ENCODE results near the gene FAM184A.
A peak's percentile ranks its signal among the peaks of the same experiment; 100 is the strongest.

The FAM184A gene

GRCh38 chr6:119097815-119098361, 19.4 kb upstream of the FAM184A start:
- DNase-seq = peak in 1 of 2 experiments; percentile 44

DNA sequence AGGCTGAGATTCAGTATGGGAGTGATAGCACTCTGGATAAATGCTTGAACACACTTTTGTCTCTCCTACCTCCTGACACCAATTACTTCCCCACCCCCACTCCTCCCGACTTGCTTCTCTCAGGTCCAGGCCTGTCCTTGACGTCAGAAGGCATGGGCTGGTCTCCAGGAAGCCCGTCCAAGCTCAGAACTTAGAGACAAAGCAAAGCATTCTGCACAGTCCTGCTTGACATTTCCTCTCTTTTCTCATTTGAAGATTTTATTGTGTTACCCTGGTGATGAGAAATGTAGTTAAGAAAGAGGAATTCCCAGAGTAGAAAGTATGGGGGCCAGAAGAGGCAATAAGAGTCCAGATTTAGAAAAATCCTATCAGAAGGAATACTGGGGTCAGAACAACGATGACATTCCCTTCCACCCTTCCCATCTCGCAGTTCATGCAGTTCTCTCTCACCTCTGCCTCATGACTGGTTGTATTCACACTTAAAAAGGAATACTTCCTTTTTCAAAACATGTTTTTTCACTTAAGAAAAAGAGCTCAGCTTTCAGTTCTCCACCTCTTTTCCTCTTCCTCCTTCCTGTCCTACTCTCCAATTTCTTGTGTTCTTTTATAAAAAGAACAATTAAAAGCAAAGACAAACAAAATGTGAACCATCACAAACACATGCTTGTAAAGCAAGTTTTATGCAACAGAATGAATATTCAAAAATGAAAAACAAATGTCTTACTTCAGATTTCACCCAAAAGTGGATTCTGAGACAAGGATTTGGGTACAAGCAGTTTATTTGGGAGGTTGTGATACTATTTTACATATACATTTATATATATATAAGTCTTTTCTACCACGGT, 18.5 kb upstream of the FAM184A start:
- DNase-seq = no peak

DNA sequence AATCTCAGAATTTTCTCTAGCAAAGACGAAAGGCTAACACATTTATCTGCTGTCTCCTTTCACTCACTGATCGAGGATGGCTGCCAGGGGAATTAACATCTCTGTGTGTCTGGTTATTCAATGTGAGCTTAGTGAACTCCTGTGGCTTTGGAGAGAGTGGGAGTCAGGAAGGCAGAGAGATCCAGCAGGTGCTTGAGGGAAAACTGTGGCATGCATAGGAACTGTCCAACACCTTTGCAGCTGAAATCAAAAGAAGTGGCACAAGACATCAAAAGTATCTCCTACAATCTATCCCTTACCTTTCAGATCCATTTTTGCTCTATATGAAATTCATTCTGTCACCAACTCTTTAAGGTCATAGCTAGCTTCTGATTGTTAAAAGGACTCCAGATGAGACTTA, 11.8 kb upstream of the FAM184A start:
- no peak for DNase-seq

GRCh38 chr6:119084784-119085183, 6.3 kb upstream of the FAM184A start:
- no peak for DNase-seq

DNA sequence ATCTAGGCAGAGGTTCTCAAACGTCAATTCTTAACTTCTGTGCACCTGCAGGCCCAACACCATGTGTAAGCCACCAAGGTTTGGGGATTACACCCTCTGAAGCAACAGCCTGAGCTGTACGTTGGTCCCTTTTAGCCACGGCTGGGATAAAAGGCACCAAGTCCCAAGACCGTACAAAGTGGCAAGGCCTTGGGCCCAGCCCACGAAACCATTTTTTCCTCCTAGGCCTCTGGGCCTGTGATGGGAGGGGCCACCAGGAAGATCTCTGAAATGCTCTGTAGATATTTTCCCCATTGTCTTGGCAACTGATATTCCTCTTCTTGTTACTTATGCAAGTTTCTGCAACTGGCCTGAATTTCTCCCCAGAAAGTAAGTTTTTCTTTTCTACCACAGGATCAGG, 4.5 kb upstream of the FAM184A start:
- no peak for DNase-seq

DNA sequence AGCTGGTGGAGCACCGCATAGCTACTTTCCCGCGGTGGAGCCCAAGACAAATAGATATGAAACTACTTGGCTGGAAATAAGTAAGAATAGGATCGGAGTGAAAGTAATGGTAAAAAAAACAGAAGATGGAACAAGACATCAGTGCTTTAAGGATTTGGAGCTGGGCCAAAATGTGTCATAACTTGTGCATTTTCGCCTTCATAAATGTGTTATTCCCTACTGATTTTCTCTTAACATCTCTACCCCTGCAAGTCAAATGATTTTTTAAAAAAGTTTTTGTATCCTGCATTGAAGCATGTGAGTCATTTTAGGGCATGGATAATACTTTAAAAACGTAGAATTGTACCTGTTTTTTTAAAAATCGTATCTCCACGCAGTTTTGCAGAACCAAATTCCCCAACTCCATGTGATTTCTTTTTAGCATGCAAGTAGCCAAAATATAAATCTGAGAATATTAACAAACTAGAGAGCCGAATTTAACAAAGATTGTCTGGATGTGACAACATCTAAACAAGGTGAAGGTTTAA, 882 bp upstream of the FAM184A start:
- DNase-seq = no peak

DNA sequence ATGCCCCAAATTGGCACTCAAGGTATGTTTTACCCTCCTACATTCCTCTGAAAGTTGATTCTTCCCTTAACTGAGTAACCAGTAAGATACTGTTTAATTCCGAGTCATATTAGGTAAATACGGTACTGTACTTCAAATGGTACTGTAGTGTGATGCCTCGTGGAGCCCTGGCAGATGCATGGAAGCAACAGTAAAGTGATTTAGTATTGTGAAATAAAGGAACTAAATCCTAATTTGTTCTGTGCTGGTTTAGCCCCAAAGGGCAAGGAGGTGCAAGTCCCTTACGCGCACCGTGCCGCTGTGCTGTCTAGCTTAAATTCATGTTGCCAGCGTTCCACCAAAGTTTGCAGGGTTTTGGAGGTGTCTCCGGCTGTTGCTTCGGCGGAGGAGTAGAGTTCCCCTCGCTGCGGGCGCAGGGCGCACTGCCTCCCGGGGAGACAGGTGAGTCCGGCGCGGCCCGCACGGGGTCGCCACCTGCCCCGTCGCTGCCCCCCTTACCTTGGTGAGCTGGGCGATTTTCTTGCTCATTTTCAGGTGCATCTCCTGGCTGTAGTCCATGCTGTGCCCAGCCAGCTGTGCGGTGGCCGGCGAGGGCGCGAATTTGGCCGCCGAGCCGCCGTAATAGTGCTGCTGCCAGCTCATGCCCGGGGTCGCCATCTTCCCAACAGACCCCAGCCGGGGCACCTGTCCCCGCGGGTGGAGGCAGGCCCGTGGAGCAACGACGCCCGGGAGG, 655 bp downstream of the FAM184A start:
- DNase-seq = peak; percentile 73 to 74

- DNase-seq = no peak
Measured at GRCh38 chr6:119077391-119077642, 1.1 kb downstream of the FAM184A start.

DNA sequence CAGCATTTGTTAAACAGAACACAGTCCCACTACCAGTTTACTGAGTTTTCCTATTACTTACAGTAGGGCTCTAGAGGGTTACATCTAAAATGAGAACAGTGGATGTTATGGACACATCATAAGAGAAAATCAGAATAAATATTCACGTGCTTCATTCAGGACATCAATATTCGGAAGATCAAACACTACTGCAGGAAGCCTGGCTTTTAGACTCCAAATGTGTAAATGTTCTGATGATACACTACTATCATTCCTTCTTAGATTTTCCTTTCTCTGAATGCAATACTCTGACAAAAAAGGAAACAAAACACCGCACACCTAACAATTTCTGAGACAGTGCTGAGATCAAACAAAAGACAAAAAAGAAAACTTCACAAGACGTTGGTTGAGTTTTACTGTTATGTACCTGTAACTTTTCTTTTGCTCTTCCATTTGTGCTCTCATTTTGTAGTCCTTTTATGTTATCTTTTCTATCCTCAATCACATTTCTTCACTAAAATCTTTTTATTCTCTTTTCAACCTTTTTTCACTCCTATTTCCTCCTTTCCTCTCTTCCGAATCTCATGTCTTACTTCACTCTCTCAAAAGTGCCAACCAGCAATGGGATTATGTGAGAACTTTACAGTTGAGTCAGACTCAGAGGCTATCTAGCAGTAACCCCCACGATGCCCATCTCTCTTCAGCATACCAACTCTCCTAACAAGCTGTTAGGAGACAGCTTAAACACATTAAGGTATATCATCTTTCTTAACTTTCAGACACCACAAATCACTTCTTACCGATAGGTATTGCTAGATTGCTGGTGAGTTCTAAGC, 1.7 kb downstream of the FAM184A start:
- no peak for DNase-seq

DNA sequence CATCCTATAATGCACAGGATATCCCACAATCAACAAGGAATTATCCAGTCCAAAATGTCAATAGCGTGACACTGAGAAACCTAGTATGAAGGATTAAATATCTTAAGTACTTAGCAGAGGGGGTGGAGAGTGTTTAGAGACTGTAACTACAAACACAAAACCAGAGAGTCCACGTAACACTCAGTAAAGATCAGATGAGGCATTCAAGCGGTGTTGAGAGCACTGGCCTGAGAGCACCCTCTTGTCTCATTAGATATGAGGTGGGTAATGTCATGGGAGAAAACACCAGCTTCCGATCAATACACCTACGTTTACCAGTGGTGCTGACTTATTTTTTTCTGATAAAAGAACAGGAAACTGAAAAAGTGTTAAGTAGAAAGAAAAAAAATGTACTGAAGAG, 2.3 kb downstream of the FAM184A start:
- DNase-seq = no peak

- no peak for DNase-seq
Measured at GRCh38 chr6:119075200-119075981, 3.1 kb downstream of the FAM184A start.

- DNase-seq = no peak
Measured at GRCh38 chr6:119073307-119074051, 5.0 kb downstream of the FAM184A start.

DNA sequence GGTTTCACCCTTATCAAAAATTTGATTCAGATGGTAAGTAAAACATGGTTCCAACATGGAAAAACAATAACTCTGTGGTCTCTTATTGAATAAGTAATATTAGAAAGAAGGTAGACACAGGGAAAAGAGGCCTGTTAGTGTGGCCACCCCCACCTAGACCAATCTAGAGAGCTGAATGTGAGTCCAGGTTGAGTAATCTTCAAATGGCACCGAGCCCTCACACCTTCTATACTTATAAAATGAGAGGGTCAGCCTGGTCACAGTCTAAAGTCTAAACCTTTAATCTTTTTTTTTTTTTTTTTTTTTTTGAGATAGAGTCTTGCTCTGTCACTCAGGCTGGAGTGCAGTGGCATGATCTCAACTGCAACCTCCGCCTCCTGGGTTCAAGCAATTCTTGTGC, 6.9 kb downstream of the FAM184A start:
- no peak for DNase-seq

- DNase-seq = no peak
Measured at GRCh38 chr6:119067091-119067490, 11.4 kb downstream of the FAM184A start.

DNA sequence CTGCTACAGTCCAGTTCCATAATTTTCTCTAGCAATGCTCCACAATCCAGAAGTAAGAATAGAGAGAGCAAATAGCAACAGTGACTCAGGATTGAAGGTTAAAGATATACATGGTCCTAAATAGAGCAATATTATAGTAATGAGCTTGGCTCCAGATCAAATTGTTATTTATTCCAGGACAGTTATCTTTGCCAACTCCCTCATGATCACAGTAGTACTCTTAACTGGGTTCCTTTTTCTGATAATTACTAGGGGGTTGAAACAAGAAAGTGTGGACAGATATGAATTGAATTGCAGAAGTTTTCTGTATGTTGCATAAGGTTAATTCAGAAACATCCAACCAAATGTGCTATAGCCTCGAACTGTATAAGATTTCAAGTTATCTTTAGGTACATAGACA, 11.9 kb downstream of the FAM184A start:
- DNase-seq = no peak

DNA sequence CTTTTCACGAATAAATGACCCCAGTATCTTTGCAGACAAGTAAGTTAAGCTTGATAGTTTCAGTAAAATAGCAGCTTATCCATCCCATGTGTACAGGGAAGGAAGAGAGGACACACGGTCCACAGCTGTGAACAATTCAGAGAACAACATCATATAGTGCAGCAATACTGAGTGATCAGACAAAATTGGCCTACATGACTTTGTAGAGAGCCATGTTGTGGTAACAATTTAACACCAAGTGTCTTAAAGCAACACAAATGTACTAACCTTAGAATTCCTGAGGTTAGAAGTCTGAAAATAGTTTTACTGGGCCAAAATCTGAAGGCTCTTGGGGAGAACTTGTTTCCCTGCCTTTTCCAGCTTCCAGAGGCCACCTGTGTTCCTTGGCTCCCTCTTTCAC, 12.5 kb downstream of the FAM184A start:
- no peak for DNase-seq

GRCh38 chr6:119065382-119065781, 13.1 kb downstream of the FAM184A start:
- no peak for DNase-seq

DNA sequence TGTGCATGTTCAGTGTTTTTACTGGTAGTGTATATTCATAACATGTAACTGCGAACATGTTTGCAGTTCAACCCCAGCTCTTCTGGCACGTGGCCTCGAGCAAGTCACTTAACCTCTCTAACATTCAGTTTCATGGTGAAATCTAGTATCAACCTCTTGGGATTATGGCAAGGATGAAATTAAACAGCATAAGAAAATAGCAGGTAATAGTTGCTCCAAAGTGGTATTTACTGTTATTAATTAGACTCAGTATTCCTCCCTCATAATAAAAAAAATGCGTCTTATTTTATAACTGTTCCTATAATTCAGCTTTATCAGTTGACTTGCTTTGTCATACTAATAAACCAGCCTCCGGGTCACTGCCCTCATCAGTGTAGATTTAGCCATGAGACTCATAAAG, 15.0 kb downstream of the FAM184A start:
- DNase-seq = no peak

- no peak for DNase-seq
Measured at GRCh38 chr6:119061215-119061614, 17.2 kb downstream of the FAM184A start.

DNA sequence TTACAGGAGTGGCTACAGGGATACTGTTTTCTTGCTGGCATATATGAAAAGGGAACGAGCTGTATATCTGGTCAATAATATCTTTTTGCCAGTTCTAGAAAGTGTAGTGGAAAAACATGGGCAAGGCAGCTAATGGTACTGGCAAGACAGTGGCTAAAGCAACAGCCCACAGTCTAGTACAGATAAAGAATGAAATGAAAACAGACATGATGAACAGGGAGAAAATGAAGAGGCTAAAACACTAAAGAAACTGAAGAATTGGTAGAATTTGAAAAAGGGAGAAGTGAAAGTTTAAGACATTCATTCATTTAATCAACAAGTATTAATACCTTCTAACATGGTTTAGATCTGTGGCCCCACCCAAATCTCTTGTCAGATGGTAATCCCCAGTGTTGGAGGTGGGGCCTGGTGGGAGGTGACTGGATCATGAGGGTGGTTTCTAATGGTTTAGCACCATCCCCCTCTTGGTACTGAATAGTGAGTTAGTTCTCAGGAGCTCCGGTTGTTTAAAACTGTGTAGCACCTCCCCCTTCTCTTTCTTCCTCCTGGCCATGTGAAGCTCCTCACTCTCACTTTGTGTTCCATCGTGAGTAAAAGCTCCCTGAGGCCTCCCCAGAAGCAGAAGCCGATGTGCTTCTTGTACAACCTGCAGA, 18.1 kb downstream of the FAM184A start:
- no peak for DNase-seq

DNA sequence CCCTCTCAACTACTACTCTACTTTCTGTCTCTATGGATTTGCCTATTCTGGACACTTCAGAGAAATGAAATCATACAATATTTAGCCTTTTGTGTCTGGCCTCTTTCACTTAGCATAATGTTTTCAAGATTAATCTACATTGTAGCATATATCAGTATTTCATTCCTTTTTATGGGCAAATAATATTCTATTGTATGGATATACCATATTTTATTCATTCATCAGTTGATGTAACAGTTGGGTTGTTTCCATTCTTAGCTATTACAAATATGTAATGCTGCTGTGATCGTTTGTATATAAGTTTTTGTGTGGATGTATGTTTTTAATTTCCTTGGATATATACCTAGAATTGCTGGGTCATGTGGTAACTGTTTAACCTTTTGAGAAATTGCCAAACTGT, 23.4 kb downstream of the FAM184A start:
- DNase-seq = no peak
